H9 (cell line): Measurements from ENCODE around the gene PRAMEF1. TPM values are rescaled to one million over a fixed set of nuclear protein-coding genes. Genes with fewer than 3 reads are reported as not detected.

Experiments
- DNase-seq: peaks from one replicate; pipeline ENCODE4 v3.0.0-alpha.2; 2017
- H2AFZ ChIP-seq: one replicate; pipeline ENCODE4 v1.6.1; 2013; ENCODE audit warnings: mild to moderate bottlenecking, low read length, control low read depth, moderate library complexity
- H2AK5ac ChIP-seq: 2 replicates; pipeline ENCODE4 v1.6.1; 2013; ENCODE audit warnings: low read length, control low read depth, mixed read lengths; ENCODE audit not compliant: insufficient read length
- H2BK120ac ChIP-seq: one replicate; pipeline ENCODE4 v1.6.1; 2013; ENCODE audit warnings: low read depth, mild to moderate bottlenecking, low read length, control low read depth, inconsistent platforms; ENCODE audit not compliant: poor library complexity, severe bottlenecking
- H2BK12ac ChIP-seq: 2 replicates; pipeline ENCODE4 v1.6.1; 2013; ENCODE audit warnings: low read length, control low read depth, mixed read lengths, low read depth; ENCODE audit not compliant: insufficient read length
- H2BK15ac ChIP-seq: 2 replicates; pipeline ENCODE4 v1.6.1; 2013; ENCODE audit warnings: low read depth, low read length, control low read depth
- H2BK20ac ChIP-seq: one replicate; pipeline ENCODE4 v1.6.1; 2013; ENCODE audit warnings: low read depth, mild to moderate bottlenecking, low read length, control low read depth, inconsistent platforms; ENCODE audit not compliant: poor library complexity, severe bottlenecking
- H2BK5ac ChIP-seq: 2 replicates; pipeline ENCODE4 v1.6.1; 2013; ENCODE audit warnings: low read length, control low read depth, mixed read lengths; ENCODE audit not compliant: insufficient read length
- H3K14ac ChIP-seq: 2 replicates; pipeline ENCODE4 v1.6.1; 2013; ENCODE audit warnings: low read length, control low read depth; ENCODE audit not compliant: insufficient read depth
- H3K18ac ChIP-seq: 2 replicates; pipeline ENCODE4 v1.6.1; 2013; ENCODE audit warnings: low read depth, mild to moderate bottlenecking, mixed read lengths, low read length, control low read depth; ENCODE audit not compliant: insufficient read length
- H3K23ac ChIP-seq: 2 replicates; pipeline ENCODE4 v1.6.1; 2013; ENCODE audit warnings: low read length, control low read depth, mixed read lengths, low read depth; ENCODE audit not compliant: insufficient read length
- H3K23me2 ChIP-seq: 2 replicates; pipeline ENCODE4 v1.6.1; 2013; ENCODE audit warnings: low read depth, mild to moderate bottlenecking, mixed read lengths, low read length, control low read depth; ENCODE audit not compliant: insufficient read length, poor library complexity, severe bottlenecking
- H3K27ac ChIP-seq: 2 replicates; pipeline ENCODE4 v1.5.1; 2013; ENCODE audit warnings: low read length, control low read depth, mixed read lengths, low read depth; ENCODE audit not compliant: insufficient read length
- H3K27me3 ChIP-seq: 2 replicates; pipeline ENCODE4 v1.6.1; 2013; ENCODE audit warnings: low read length, control low read depth, inconsistent platforms; ENCODE audit not compliant: insufficient read depth
- H3K4ac ChIP-seq: 2 replicates; pipeline ENCODE4 v1.6.1; 2013; ENCODE audit warnings: low read depth, mild to moderate bottlenecking, control low read depth, inconsistent platforms, low read length, moderate library complexity
- H3K4me1 ChIP-seq: 2 replicates; pipeline ENCODE4 v1.6.1; 2013; ENCODE audit warnings: low read length, control low read depth, inconsistent platforms; ENCODE audit not compliant: insufficient read depth
- H3K4me2 ChIP-seq: 2 replicates; pipeline ENCODE4 v1.6.1; 2013; ENCODE audit warnings: low read length, control low read depth, mixed read lengths; ENCODE audit not compliant: insufficient read length, insufficient read depth
- H3K56ac ChIP-seq: 2 replicates; pipeline ENCODE4 v1.6.1; 2013; ENCODE audit warnings: low read depth, mild to moderate bottlenecking, mixed read lengths, low read length, control low read depth; ENCODE audit not compliant: insufficient read length
- H3K79me1 ChIP-seq: 2 replicates; pipeline ENCODE4 v1.6.1; 2013; ENCODE audit warnings: low read depth, mild to moderate bottlenecking, moderate library complexity, low read length, control low read depth, inconsistent platforms; ENCODE audit not compliant: insufficient read depth, poor library complexity, severe bottlenecking
- H3K79me2 ChIP-seq: 2 replicates; pipeline ENCODE4 v1.6.1; 2013; ENCODE audit warnings: low read length, control low read depth, inconsistent platforms; ENCODE audit not compliant: insufficient read depth
- H3K9ac ChIP-seq: 2 replicates; pipeline ENCODE4 v1.6.1; 2013; ENCODE audit warnings: low read length, control low read depth, mixed read lengths; ENCODE audit not compliant: insufficient read length; ENCODE audit errors: extremely low read depth
- H3K9me3 ChIP-seq: one replicate; pipeline ENCODE4 v1.6.1; 2013; ENCODE audit warnings: low read depth, low read length, inconsistent platforms; ENCODE audit not compliant: control insufficient read depth
- H3T11ph ChIP-seq: one replicate; pipeline ENCODE4 v1.6.1; 2013; ENCODE audit warnings: mild to moderate bottlenecking, low read length, control low read depth, inconsistent platforms
- H4K20me1 ChIP-seq: one replicate; pipeline ENCODE4 v1.6.1; 2013; ENCODE audit not compliant: control insufficient read depth, insufficient read length, insufficient read depth
- H4K5ac ChIP-seq: 2 replicates; pipeline ENCODE4 v1.6.1; 2013; ENCODE audit warnings: low read depth, mild to moderate bottlenecking, mixed read lengths, low read length, control low read depth; ENCODE audit not compliant: insufficient read length
- H4K8ac ChIP-seq: replicated peaks from 2 replicates; pipeline ENCODE4 v1.6.1; 2013; ENCODE audit warnings: low read length, control low read depth, mixed read lengths, low read depth; ENCODE audit not compliant: insufficient read length
- H4K91ac ChIP-seq: 2 replicates; pipeline ENCODE4 v1.6.1; 2013; ENCODE audit warnings: low read depth, mild to moderate bottlenecking, moderate library complexity, mixed read lengths, low read length, control low read depth; ENCODE audit not compliant: insufficient read length
- H3K27ac Mint-ChIP-seq, 3 experiments: 2 replicates in 2 of 3; 3 replicates in 1 of 3; pipeline ENCODE4 v1.8.0; 2020 to 2021; ENCODE audit warnings: mixed read lengths in 3 of 3, mild to moderate bottlenecking in 1 of 3, moderate library complexity in 1 of 3
- H3K27me3 Mint-ChIP-seq: 2 replicates; pipeline ENCODE4 v1.8.0; 2021; ENCODE audit warnings: low read depth, mild to moderate bottlenecking, moderate library complexity, mixed read lengths
- H3K36me3 Mint-ChIP-seq, 3 experiments: 2 replicates in 2 of 3; 3 replicates in 1 of 3; pipeline ENCODE4 v1.8.0; 2020 to 2021; ENCODE audit warnings: low read depth in 3 of 3, mixed read lengths in 3 of 3; ENCODE audit not compliant: insufficient read depth in 1 of 3
- H3K4me1 Mint-ChIP-seq, 2 experiments: 2 replicates each; pipeline ENCODE4 v1.8.0; 2020; ENCODE audit warnings: mixed read lengths in 2 of 2
- H3K4me3 Mint-ChIP-seq, 2 experiments: 2 replicates in 1 of 2; 3 replicates in 1 of 2; pipeline ENCODE4 v1.8.0; 2020 to 2021; ENCODE audit warnings: mild to moderate bottlenecking in 2 of 2, mixed read lengths in 2 of 2, moderate library complexity in 1 of 2
- H3K9me3 Mint-ChIP-seq, 2 experiments: 2 replicates in 1 of 2; 3 replicates in 1 of 2; pipeline ENCODE4 v1.8.0; 2020; ENCODE audit warnings: mild to moderate bottlenecking in 2 of 2, mixed read lengths in 2 of 2, moderate library complexity in 1 of 2
- CTCF ChIP-seq: fragments of 200-600 bp; sonication (generic); conservative IDR thresholded peaks from 3 replicates; pipeline ENCODE4 v1.8.0; 2021; ENCODE audit warnings: antibody characterized with exemption, mild to moderate bottlenecking
- WGBS: extraction: QIAGEN DNeasy Blood & Tissue Kit; methylation state at CpG from one replicate; pipeline ENCODE4 v1.1.7; 2013; ENCODE audit warnings: missing lambda C conversion rate, low lambda C conversion rate, mixed read lengths; ENCODE audit not compliant: insufficient read length; ENCODE audit errors: extremely low coverage; 5-methylcytosine and 5-hydroxymethylcytosine counted together
- total RNA-seq: library from RNA; stranded (reverse); gene quantifications from 2 replicates; pipeline ENCODE4 v1.2.1, GENCODE V29; 2021

The PRAMEF1 gene
- total RNA-seq, 1 experiment from 2014 or later, result not detected

GRCh38 chr1:12778061-12778460 lies 13.1 kb upstream of the PRAMEF1 start:
- H3K4me1 Mint-ChIP-seq, result peaks cover 5 to 8% of the 10 kb centered on the region in 2 experiments
- no peaks in the 10 kb centered on the region for H3K79me1 ChIP-seq
- H3K14ac ChIP-seq, result no peak overlapping the region
- no peak overlapping the region for H2BK15ac ChIP-seq
- H2AFZ ChIP-seq, result no peak overlapping the region
- TF ChIP-seq CTCF, result no peak
- H3K27me3 Mint-ChIP-seq, result peaks cover 11% of the 10 kb centered on the region
- no peak overlapping the region; a peak in 1 of 7 replicates for H3K27ac Mint-ChIP-seq
- H2BK12ac ChIP-seq, result no peak overlapping the region
- DNase-seq, result no peak
- no CpG with 5 or more reads among the region's 4 CpGs for WGBS
- no peak overlapping the region for H4K8ac ChIP-seq
- H3K79me2 ChIP-seq, result 0 out of 2 replicates have a peak, but pooled peaks cover 2% of the 10 kb centered on the region
- H2AK5ac ChIP-seq, result no peak overlapping the region
- H3K23ac ChIP-seq, result no peak overlapping the region
- no peak overlapping the region for H3K4me3 Mint-ChIP-seq
- peaks cover 0 to under 1% of the 10 kb centered on the region in 2 experiments; a peak in 3 of 5 replicates for H3K9me3 Mint-ChIP-seq
- no peaks in the 10 kb centered on the region for H4K20me1 ChIP-seq
- no peak overlapping the region for H3T11ph ChIP-seq
- H3K4ac ChIP-seq, result no peak overlapping the region
- H3K9me3 ChIP-seq, result no peaks in the 10 kb centered on the region
- H3K4me2 ChIP-seq, result no peak overlapping the region
- no peak overlapping the region for H4K5ac ChIP-seq
- H3K56ac ChIP-seq, result no peak overlapping the region
- no peaks in the 10 kb centered on the region for H3K23me2 ChIP-seq
- H3K18ac ChIP-seq, result no peak overlapping the region
- no peak overlapping the region for H3K27ac ChIP-seq
- H4K91ac ChIP-seq, result no peak overlapping the region
- no peaks in the 10 kb centered on the region for H3K36me3 Mint-ChIP-seq
- H3K9ac ChIP-seq, result no peak overlapping the region
- H2BK120ac ChIP-seq, result no peak overlapping the region
- H3K27me3 ChIP-seq, result no peaks in the 10 kb centered on the region
- H2BK5ac ChIP-seq, result no peak overlapping the region
- H2BK20ac ChIP-seq, result no peak overlapping the region
- H3K4me1 ChIP-seq, result no peaks in the 10 kb centered on the region
